Measurements from ENCODE around the gene EIF2S3B. TPM values are rescaled to one million over a fixed set of nuclear protein-coding genes. Genes with fewer than 3 reads are reported as not detected.

The EIF2S3B gene
- total RNA-seq, 1 experiment from 2014 or later = 3.8 TPM

GRCh38 chr12:10491766-10492165, 13.9 kb upstream of the EIF2S3B start:
- CTCF ChIA-PET = no interaction called here
- Histone ChIP-seq H3K27me3 (replicated peaks; ENCODE audit: insufficient read depth, low read depth, low read length, poor library complexity) (peaks cover 5% of the 10 kb centered on the region), H3K9me3 (ENCODE audit: low read depth, low read length, poor library complexity, severe bottlenecking) (no peaks in the 10 kb centered on the region), H3K4me1 (ENCODE audit: insufficient read depth, low read length, poor library complexity, severe bottlenecking) (no peaks in the 10 kb centered on the region), H3K27ac (ENCODE audit: low read depth, low read length, poor library complexity, severe bottlenecking) (no peak overlapping the region), H3K36me3 (ENCODE audit: insufficient read depth, low read length, poor library complexity, severe bottlenecking) (no peaks in the 10 kb centered on the region), H3K4me3 (ENCODE audit: low read depth, low read length, poor library complexity, severe bottlenecking) (no peak overlapping the region)
- no peak for DNase-seq (ENCODE audit: low spot score)
- TF ChIP-seq CTCF (conservative IDR thresholded peaks at IDR 0.05; ENCODE audit: low read depth, low read length) (no peak), EZH2 (IDR thresholded peaks at IDR 0.05; ENCODE audit: borderline replicate concordance, low read depth, low read length, poor library complexity, severe bottlenecking) (no peak)
- POLR2A ChIA-PET (ENCODE audit: low non-redundant PET) = no interaction called here
- intact Hi-C loops (cut with micrococcal nuclease; ENCODE audit: unreplicated experiment) = no loop called here
- BruUV-seq (replicated peaks) = no TSS peak

GRCh38 chr12:10497602-10498001, 8.1 kb upstream of the EIF2S3B start:
- intact Hi-C loops (cut with micrococcal nuclease; ENCODE audit: unreplicated experiment) = no loop called here
- Histone ChIP-seq H3K4me1 (ENCODE audit: insufficient read depth, low read length, poor library complexity, severe bottlenecking) (no peaks in the 10 kb centered on the region), H3K4me3 (ENCODE audit: low read depth, low read length, poor library complexity, severe bottlenecking) (no peak overlapping the region), H3K27me3 (replicated peaks; ENCODE audit: insufficient read depth, low read depth, low read length, poor library complexity) (peaks cover 20% of the 10 kb centered on the region), H3K36me3 (ENCODE audit: insufficient read depth, low read length, poor library complexity, severe bottlenecking) (no peaks in the 10 kb centered on the region), H3K9me3 (ENCODE audit: low read depth, low read length, poor library complexity, severe bottlenecking) (no peaks in the 10 kb centered on the region), H3K27ac (ENCODE audit: low read depth, low read length, poor library complexity, severe bottlenecking) (no peak overlapping the region)
- DNase-seq (ENCODE audit: low spot score) = no peak
- TF ChIP-seq EZH2 (IDR thresholded peaks at IDR 0.05; ENCODE audit: borderline replicate concordance, low read depth, low read length, poor library complexity, severe bottlenecking) (no peak), CTCF (conservative IDR thresholded peaks at IDR 0.05; ENCODE audit: low read depth, low read length) (no peak)
- BruUV-seq (replicated peaks) = no TSS peak
- CTCF ChIA-PET = no interaction called here
- POLR2A ChIA-PET (ENCODE audit: low non-redundant PET) = interaction anchor here (0.5 kb wide), 1 partner anchor 713 kb away, joined by 3 read pairs; no protein-coding TSS in a partner anchor

GRCh38 chr12:10498042-10498441, 7.6 kb upstream of the EIF2S3B start:
- BruUV-seq (replicated peaks) = no TSS peak
- no peak for TF ChIP-seq CTCF (conservative IDR thresholded peaks at IDR 0.05; ENCODE audit: low read depth, low read length)
- no peak for TF ChIP-seq EZH2 (IDR thresholded peaks at IDR 0.05; ENCODE audit: borderline replicate concordance, low read depth, low read length, poor library complexity, severe bottlenecking)

More at GRCh38 chr12:10498042-10498441, 7.6 kb upstream of the EIF2S3B start:
- Histone ChIP-seq H3K9me3 (ENCODE audit: low read depth, low read length, poor library complexity, severe bottlenecking) (no peaks in the 10 kb centered on the region), H3K4me3 (ENCODE audit: low read depth, low read length, poor library complexity, severe bottlenecking) (no peak overlapping the region), H3K27ac (ENCODE audit: low read depth, low read length, poor library complexity, severe bottlenecking) (no peak overlapping the region), H3K27me3 (replicated peaks; ENCODE audit: insufficient read depth, low read depth, low read length, poor library complexity) (peaks cover 20% of the 10 kb centered on the region), H3K4me1 (ENCODE audit: insufficient read depth, low read length, poor library complexity, severe bottlenecking) (no peaks in the 10 kb centered on the region), H3K36me3 (ENCODE audit: insufficient read depth, low read length, poor library complexity, severe bottlenecking) (no peaks in the 10 kb centered on the region)
- intact Hi-C loops (cut with micrococcal nuclease; ENCODE audit: unreplicated experiment) = no loop called here
- ChIA-PET CTCF (no interaction called here), POLR2A (ENCODE audit: low non-redundant PET) (interaction anchor here (0.5 kb wide), 1 partner anchor 713 kb away, joined by 3 read pairs; no protein-coding TSS in a partner anchor)
- no peak for DNase-seq (ENCODE audit: low spot score)

Data from A673 (cell line).